ENCODE measurements around the gene GPR42. TPM values are rescaled to one million over a fixed set of nuclear protein-coding genes. Genes with fewer than 3 reads are reported as not detected.

The GPR42 gene
- total and polyA plus RNA-seq, 11 donors, result not detected

- Histone ChIP-seq H3K4me3 (no peak overlapping the region), H3K27me3 (peaks cover 0 to 18% (median 3%) of the 10 kb centered on the region in 9 donors), H3K4me1 (no peaks in the 10 kb centered on the region), H3K9me3 (no peaks in the 10 kb centered on the region), H3K27ac (no peak overlapping the region), H3K36me3 (no peaks in the 10 kb centered on the region)
- WGBS, 4 donors, result 79 to 86% (median 82%) methylated on average over 25 of the region's 25 CpGs
- ATAC-seq (no peak), DNase-seq (peak in 1 of 5 donors; percentile 10)
- intact Hi-C loops (cut with DNase I), result no loop called here
- TF ChIP-seq POLR2A (IDR thresholded peaks at IDR 0.05), result no peak
- no peak for TF ChIP-seq CTCF (IDR thresholded peaks at IDR 0.05)
Observed at GRCh38 chr19:35337097-35337983, 33.5 kb upstream of the GPR42 start.

- Histone ChIP-seq H3K27me3 (peaks cover 0 to 15% (median 0%) of the 10 kb centered on the region in 9 donors), H3K9me3 (no peaks in the 10 kb centered on the region), H3K36me3 (no peaks in the 10 kb centered on the region), H3K4me3 (no peak overlapping the region), H3K4me1 (no peaks in the 10 kb centered on the region), H3K27ac (no peak overlapping the region)
- ATAC-seq (peak in 1 of 4 donors; percentile 12), DNase-seq (peak in 1 of 5 donors; percentile 20)
- intact Hi-C loops (cut with DNase I), result no loop called here
- 77 to 89% (median 83%) methylated on average over 13 of the region's 13 CpGs for WGBS, 4 donors
- TF ChIP-seq CTCF (IDR thresholded peaks at IDR 0.05) (no peak), POLR2A (IDR thresholded peaks at IDR 0.05) (no peak)
Observed at GRCh38 chr19:35337984-35338296, 32.9 kb upstream of the GPR42 start.

DNA sequence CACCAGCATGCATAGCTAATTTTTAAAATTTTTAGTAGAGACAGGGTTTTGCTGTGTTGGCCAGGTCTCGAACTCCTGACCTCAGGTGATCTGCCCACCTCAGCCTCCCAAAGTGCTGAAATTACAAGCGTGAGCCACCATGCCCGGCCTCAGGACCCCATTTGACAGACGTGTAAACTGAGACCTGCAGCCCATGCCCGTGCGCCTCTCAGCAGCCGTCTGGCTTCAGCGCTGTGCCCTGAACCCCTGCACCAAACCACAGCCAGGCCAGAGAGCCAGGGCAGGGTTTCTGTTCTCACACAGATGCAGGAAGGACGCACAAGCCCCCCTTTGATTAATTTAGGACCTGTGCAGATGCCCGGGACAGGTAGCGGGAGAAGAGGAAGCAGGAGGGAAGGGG, 30.4 kb upstream of the GPR42 start:
- TF ChIP-seq CTCF (IDR thresholded peaks at IDR 0.05) (no peak), POLR2A (IDR thresholded peaks at IDR 0.05) (no peak)
- Histone ChIP-seq H3K9me3 (no peaks in the 10 kb centered on the region), H3K27ac (no peak overlapping the region), H3K4me3 (no peak overlapping the region), H3K27me3 (peaks cover 0 to 3% (median 0%) of the 10 kb centered on the region in 9 donors), H3K36me3 (no peaks in the 10 kb centered on the region), H3K4me1 (no peaks in the 10 kb centered on the region)
- intact Hi-C loops (cut with DNase I), result no loop called here
- DNase-seq, result no peak
- no peak for ATAC-seq
- 85 to 93% (median 89%) methylated on average over 11 of the region's 11 CpGs for WGBS, 4 donors

GRCh38 chr19:35341006-35341405, 29.9 kb upstream of the GPR42 start:
- TF ChIP-seq CTCF (IDR thresholded peaks at IDR 0.05) (no peak), POLR2A (IDR thresholded peaks at IDR 0.05) (no peak)
- DNase-seq, result no peak
- no peaks in the 10 kb centered on the region for H3K36me3 ChIP-seq
- H3K9me3 ChIP-seq, result no peaks in the 10 kb centered on the region
- H3K27me3 ChIP-seq, result peaks cover 0 to 5% (median 0%) of the 10 kb centered on the region in 9 donors
- ATAC-seq, result no peak
- H3K4me1 ChIP-seq, result peaks cover 0 to 2% (median 0%) of the 10 kb centered on the region in 12 donors
- H3K4me3 ChIP-seq, result no peak overlapping the region
- intact Hi-C loops (cut with DNase I), result no loop called here
- 84 to 89% (median 86%) methylated on average over 16 of the region's 16 CpGs for WGBS, 4 donors
- H3K27ac ChIP-seq, result no peak overlapping the region

All from heart left ventricle (tissue), 16 donors.